ENCODE data around the gene MYG1. TPM values are rescaled to one million over a fixed set of nuclear protein-coding genes. Genes with fewer than 3 reads are reported as not detected.

The MYG1 gene
- total RNA-seq, 1 experiment from 2014 or later, result 102 TPM

- no TSS peak for BruUV-seq (replicated peaks)
- no peak overlapping the region for H3K27ac ChIP-seq (ENCODE audit: low read depth, low read length, poor library complexity, severe bottlenecking)
- H3K27me3 ChIP-seq (replicated peaks; ENCODE audit: insufficient read depth, low read depth, low read length, poor library complexity), result no peaks in the 10 kb centered on the region
- no peaks in the 10 kb centered on the region for H3K9me3 ChIP-seq (ENCODE audit: low read depth, low read length, poor library complexity, severe bottlenecking)
- intact Hi-C loops (cut with micrococcal nuclease; ENCODE audit: unreplicated experiment), result no loop called here
- H3K36me3 ChIP-seq (ENCODE audit: insufficient read depth, low read length, poor library complexity, severe bottlenecking), result no peaks in the 10 kb centered on the region
- ChIA-PET POLR2A (ENCODE audit: low non-redundant PET) (no interaction called here), CTCF (no interaction called here)
- no peak overlapping the region for H3K4me3 ChIP-seq (ENCODE audit: low read depth, low read length, poor library complexity, severe bottlenecking)
- no peak for TF ChIP-seq EZH2 (IDR thresholded peaks at IDR 0.05; ENCODE audit: borderline replicate concordance, low read depth, low read length, poor library complexity, severe bottlenecking)
- TF ChIP-seq, protein P1, sequence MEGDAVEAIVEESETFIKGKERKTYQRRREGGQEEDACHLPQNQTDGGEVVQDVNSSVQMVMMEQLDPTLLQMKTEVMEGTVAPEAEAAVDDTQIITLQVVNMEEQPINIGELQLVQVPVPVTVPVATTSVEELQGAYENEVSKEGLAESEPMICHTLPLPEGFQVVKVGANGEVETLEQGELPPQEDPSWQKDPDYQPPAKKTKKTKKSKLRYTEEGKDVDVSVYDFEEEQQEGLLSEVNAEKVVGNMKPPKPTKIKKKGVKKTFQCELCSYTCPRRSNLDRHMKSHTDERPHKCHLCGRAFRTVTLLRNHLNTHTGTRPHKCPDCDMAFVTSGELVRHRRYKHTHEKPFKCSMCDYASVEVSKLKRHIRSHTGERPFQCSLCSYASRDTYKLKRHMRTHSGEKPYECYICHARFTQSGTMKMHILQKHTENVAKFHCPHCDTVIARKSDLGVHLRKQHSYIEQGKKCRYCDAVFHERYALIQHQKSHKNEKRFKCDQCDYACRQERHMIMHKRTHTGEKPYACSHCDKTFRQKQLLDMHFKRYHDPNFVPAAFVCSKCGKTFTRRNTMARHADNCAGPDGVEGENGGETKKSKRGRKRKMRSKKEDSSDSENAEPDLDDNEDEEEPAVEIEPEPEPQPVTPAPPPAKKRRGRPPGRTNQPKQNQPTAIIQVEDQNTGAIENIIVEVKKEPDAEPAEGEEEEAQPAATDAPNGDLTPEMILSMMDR (conservative IDR thresholded peaks at IDR 0.05; ENCODE audit: low read depth, low read length), result no peak
- DNase-seq (ENCODE audit: low spot score), result no peak
- H3K4me1 ChIP-seq (ENCODE audit: insufficient read depth, low read length, poor library complexity, severe bottlenecking), result peaks cover 6% of the 10 kb centered on the region
Observed at GRCh38 chr12:53255996-53256395, 43.5 kb upstream of the MYG1 start.

DNA sequence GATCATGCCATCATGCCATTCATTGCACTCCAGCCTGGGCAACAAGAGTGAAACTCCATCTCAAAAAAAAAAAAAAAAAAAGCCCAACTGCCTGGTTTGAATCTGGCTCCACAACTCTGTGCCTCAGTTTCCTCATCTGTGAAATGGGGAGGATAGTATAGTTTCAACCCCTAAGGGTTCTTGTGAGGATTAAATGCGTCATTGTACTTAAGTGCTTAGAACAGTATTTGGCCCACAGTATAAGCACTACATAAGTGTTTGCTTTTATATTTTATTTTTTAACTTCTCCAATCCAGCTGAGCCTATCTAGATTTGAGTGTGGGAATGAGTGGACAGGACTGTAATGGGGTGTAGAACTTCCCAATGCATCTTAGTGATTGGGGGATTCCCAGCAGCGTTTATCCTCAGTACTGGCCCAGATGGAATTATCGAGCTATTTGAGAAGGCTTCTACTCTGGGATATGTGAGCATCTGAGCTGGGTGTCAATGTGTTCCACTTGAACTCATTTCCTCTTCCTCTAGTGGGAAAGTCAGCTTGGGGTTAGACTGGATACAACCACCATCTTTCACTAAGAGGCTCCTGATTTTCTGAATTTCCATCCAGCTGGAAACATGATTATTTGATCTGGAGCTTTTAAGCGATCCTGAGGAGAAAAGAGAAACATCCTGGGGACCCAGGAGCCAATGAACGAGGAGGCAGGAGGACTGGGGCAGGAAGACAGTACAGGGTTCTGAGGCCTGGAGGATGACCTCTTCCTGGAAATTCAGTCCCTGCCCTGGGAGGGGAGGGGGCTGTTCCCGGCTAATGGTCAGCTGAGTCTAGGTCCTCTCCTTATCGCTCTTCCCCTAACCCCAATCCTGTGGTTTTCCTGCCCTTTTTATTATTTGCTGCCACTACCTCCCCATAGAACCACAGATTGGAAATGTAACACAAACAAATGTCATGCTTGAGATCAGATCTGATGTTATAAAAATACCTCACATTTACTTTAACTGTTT lies 40.7 kb upstream of the MYG1 start:
- intact Hi-C loops (cut with micrococcal nuclease; ENCODE audit: unreplicated experiment), result no loop called here
- no peaks in the 10 kb centered on the region for H3K9me3 ChIP-seq (ENCODE audit: low read depth, low read length, poor library complexity, severe bottlenecking)
- no TSS peak for BruUV-seq (replicated peaks)
- H3K27ac ChIP-seq (ENCODE audit: low read depth, low read length, poor library complexity, severe bottlenecking), result no peak overlapping the region
- no peaks in the 10 kb centered on the region for H3K27me3 ChIP-seq (replicated peaks; ENCODE audit: insufficient read depth, low read depth, low read length, poor library complexity)
- no peaks in the 10 kb centered on the region for H3K4me1 ChIP-seq (ENCODE audit: insufficient read depth, low read length, poor library complexity, severe bottlenecking)
- DNase-seq (ENCODE audit: low spot score), result no peak
- ChIA-PET CTCF (no interaction called here), POLR2A (ENCODE audit: low non-redundant PET) (no interaction called here)
- H3K4me3 ChIP-seq (ENCODE audit: low read depth, low read length, poor library complexity, severe bottlenecking), result no peak overlapping the region
- TF ChIP-seq EZH2 (IDR thresholded peaks at IDR 0.05; ENCODE audit: borderline replicate concordance, low read depth, low read length, poor library complexity, severe bottlenecking), result no peak
- TF ChIP-seq, protein P1 (conservative IDR thresholded peaks at IDR 0.05; ENCODE audit: low read depth, low read length), result no peak
- no peaks in the 10 kb centered on the region for H3K36me3 ChIP-seq (ENCODE audit: insufficient read depth, low read length, poor library complexity, severe bottlenecking)

DNA sequence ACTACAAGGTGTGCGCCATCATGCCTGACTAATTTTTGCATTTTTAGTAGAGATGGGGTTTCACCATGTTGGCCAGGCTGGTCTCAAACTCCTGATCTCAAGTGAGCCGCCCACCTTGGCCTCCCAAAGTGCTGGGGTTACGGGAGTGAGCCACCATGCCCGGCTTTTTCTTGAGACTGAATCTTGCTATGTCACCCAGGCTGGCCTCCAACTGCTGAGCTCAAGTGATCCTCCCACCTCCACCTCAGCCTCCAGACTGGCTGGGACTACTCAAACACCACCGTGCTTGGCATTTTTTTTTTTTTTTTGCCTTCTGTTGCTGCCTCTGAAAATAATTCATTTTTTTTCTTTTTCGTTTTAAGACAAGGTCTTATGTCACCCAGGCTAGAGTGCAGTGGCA lies 39.6 kb upstream of the MYG1 start:
- no peaks in the 10 kb centered on the region for H3K27me3 ChIP-seq (replicated peaks; ENCODE audit: insufficient read depth, low read depth, low read length, poor library complexity)

More for the DNA sequence above, 39.6 kb upstream of the MYG1 start:
- Histone ChIP-seq H3K4me3 (ENCODE audit: low read depth, low read length, poor library complexity, severe bottlenecking) (no peak overlapping the region), H3K4me1 (ENCODE audit: insufficient read depth, low read length, poor library complexity, severe bottlenecking) (no peaks in the 10 kb centered on the region), H3K9me3 (ENCODE audit: low read depth, low read length, poor library complexity, severe bottlenecking) (no peaks in the 10 kb centered on the region), H3K36me3 (ENCODE audit: insufficient read depth, low read length, poor library complexity, severe bottlenecking) (no peaks in the 10 kb centered on the region), H3K27ac (ENCODE audit: low read depth, low read length, poor library complexity, severe bottlenecking) (no peak overlapping the region)
- POLR2A ChIA-PET (ENCODE audit: low non-redundant PET), result no interaction called here
- BruUV-seq (replicated peaks), result no TSS peak
- no peak for DNase-seq (ENCODE audit: low spot score)
- CTCF ChIA-PET, result no interaction called here
- TF ChIP-seq EZH2 (IDR thresholded peaks at IDR 0.05; ENCODE audit: borderline replicate concordance, low read depth, low read length, poor library complexity, severe bottlenecking), result no peak
- TF ChIP-seq, protein P1 (conservative IDR thresholded peaks at IDR 0.05; ENCODE audit: low read depth, low read length), result no peak
- intact Hi-C loops (cut with micrococcal nuclease; ENCODE audit: unreplicated experiment), result no loop called here
